GM15510 (cell line): ENCODE results near the gene ZNF865.

Experiments
- POLR2A ChIP-seq: IDR thresholded peaks from 3 replicates; pipeline ENCODE4 v1.6.1; 2011; ENCODE audit warnings: borderline replicate concordance; ENCODE audit not compliant: insufficient read length; ENCODE audit errors: extremely low read depth

Gene ZNF865

DNA sequence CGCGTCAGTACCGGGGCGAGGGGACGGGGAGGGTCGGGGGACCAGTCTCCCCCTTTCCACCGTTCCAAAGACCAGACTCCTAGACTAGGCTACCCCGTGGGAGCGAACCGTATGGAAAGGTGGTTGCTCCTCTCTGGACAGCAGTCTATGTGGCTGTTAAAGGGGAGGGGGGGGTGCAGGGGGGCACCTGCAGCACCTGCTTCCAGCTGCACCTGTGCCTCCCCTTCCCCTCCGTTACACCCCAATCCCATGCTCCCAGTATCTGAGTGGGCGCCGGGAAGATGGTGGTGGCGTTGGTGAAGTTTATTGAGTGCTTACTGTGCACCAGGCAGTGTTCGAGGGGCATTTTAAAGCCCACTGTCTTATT lies 4.8 kb upstream of the ZNF865 start:
- peak; percentile 35 for TF ChIP-seq POLR2A

GRCh38 chr19:55601084-55601483 lies 4.4 kb upstream of the ZNF865 start:
- no peak for TF ChIP-seq POLR2A

GRCh38 chr19:55602104-55603001 lies 3.1 kb upstream of the ZNF865 start:
- TF ChIP-seq POLR2A: no peak

GRCh38 chr19:55603115-55603514 lies 2.3 kb upstream of the ZNF865 start:
- no peak for TF ChIP-seq POLR2A

- TF ChIP-seq POLR2A: no peak
Observed at GRCh38 chr19:55603581-55604292, 1.7 kb upstream of the ZNF865 start.

- peak; percentile 16 for TF ChIP-seq POLR2A
Observed at GRCh38 chr19:55605207-55605636, 225 bp upstream of the ZNF865 start.

DNA sequence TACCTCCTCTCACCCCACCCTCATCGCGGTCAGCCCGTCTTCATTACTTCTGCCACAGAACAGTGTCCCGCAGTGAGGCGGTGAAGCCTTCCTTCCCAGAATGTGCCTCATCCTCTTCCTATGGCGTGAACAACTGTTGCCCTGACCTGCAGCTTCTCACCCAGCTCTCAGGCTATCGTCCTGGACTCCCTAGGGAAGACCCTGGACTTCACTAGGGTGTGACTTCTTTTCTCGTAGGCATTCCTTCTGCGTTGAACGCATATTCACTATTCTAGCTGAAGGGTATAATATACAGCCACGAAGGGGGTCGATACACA lies 982 bp downstream of the ZNF865 start:
- no peak for TF ChIP-seq POLR2A

- TF ChIP-seq POLR2A: no peak
Observed at GRCh38 chr19:55606817-55607216, 1.4 kb downstream of the ZNF865 start.

- no peak for TF ChIP-seq POLR2A
Observed at GRCh38 chr19:55609326-55609725, 3.9 kb downstream of the ZNF865 start.

GRCh38 chr19:55611300-55611982 lies 6.0 kb downstream of the ZNF865 start:
- no peak for TF ChIP-seq POLR2A

- TF ChIP-seq POLR2A: no peak
Observed at GRCh38 chr19:55611983-55612645, 6.7 kb downstream of the ZNF865 start.

DNA sequence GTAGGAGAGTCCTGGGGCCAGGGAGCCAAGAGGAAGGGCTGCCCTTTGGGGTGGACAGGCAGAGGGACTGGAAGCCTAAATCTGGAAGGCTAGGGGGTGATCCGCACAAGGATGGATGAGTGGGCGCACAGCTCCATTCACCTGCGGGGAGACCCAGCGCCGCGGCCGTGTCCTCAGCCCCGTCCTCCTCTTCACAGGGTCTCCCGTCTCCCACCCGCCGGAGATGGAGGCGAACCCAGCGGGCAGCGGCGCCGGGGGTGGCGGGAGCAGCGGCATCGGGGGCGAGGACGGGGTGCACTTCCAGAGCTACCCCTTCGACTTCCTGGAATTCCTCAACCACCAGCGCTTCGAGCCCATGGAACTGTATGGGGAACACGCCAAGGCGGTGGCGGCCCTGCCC lies 7.9 kb downstream of the ZNF865 start:
- TF ChIP-seq POLR2A: no peak

DNA sequence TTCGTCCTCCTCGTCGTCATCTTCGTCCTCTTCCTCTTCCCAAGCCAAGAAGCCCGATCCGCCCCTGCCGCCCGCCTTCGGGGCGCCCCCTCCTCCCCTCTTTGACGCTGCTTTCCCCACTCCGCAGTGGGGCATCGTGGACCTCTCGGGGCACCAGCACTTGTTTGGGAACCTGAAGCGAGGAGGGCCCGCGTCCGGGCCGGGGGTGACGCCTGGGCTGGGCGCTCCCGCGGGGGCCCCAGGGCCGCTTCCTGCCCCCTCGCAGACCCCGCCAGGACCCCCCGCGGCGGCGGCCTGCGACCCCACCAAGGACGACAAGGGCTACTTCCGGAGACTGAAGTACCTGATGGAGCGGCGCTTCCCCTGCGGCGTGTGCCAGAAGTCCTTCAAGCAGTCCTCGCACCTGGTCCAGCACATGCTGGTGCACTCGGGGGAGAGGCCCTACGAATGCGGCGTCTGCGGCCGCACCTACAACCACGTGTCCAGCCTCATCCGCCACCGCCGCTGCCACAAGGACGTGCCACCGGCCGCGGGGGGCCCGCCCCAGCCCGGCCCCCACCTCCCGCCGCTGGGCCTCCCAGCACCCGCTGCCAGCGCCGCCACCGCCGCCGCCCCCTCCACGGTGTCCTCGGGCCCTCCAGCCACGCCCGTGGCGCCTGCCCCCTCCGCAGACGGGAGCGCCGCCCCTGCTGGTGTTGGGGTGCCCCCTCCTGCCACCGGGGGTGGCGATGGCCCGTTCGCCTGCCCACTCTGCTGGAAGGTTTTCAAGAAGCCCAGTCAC lies 8.7 kb downstream of the ZNF865 start:
- TF ChIP-seq POLR2A: no peak
